B cell (primary cell): ENCODE data around the gene E2F2. TPM values are rescaled to one million over a fixed set of nuclear protein-coding genes. Genes with fewer than 3 reads are reported as not detected.
A peak's percentile ranks its signal among the peaks of the same experiment; 100 is the strongest.

Experiments
- ATAC-seq: fragments of 200-7000 bp; cut with Tn5 transposase; one replicate; pipeline ENCODE4 v1.10.0; 2021; ENCODE audit warnings: low read depth, mild to moderate bottlenecking, moderate number of reproducible peaks, moderate library complexity
- CTCF ChIA-PET: fragments of 350-600 bp; sonication (Branson Sonifier 250); formaldehyde crosslinking; loops from one replicate; lab custom pipeline; 2021; ENCODE audit warnings: antibody characterized with exemption, inconsistent platforms; lab: Charles Lee
- POLR2A ChIA-PET: fragments of 350-600 bp; sonication (Branson Sonifier 250); formaldehyde crosslinking; loops from one replicate; lab custom pipeline; 2021; ENCODE audit warnings: antibody characterized with exemption; lab: Charles Lee
- DNase-seq: peaks from one replicate; pipeline ENCODE4 v3.0.0; 2013
- H2AFZ ChIP-seq: 2 replicates; pipeline ENCODE4 v1.6.1; 2012; ENCODE audit warnings: mild to moderate bottlenecking, low read depth, low read length; ENCODE audit not compliant: insufficient read depth, poor library complexity, severe bottlenecking
- H3K27ac ChIP-seq, 2 donors: 1 replicate in 1 of 2; 2 replicates in 1 of 2; pipeline ENCODE4 v1.5.1; 2012 to 2013; ENCODE audit warnings: low read length in 2 of 2, mild to moderate bottlenecking in 2 of 2, moderate library complexity in 1 of 2
- H3K27me3 ChIP-seq, 4 experiments: fragments of 200-600 bp in 1 of 4; sonication (generic) in 1 of 4; replicated peaks in 1 of 4; 1 replicate in 2 of 4; 2 replicates in 2 of 4; pipeline versions ENCODE4 v1.6.1 to v1.7.0; 2013 to 2016; ENCODE audit warnings: low read length in 3 of 4, mild to moderate bottlenecking in 2 of 4, mixed read lengths in 1 of 4, moderate library complexity in 1 of 4; ENCODE audit not compliant: insufficient read depth in 4 of 4, control insufficient read depth in 3 of 4; ENCODE audit errors: control extremely low read depth in 1 of 4
- H3K36me3 ChIP-seq, 2 experiments: replicated peaks in 1 of 2; 1 replicate in 1 of 2; 2 replicates in 1 of 2; pipeline versions ENCODE4 v1.6.1 to v1.7.1; 2013; ENCODE audit warnings: low read length in 1 of 2; ENCODE audit not compliant: insufficient read depth in 2 of 2, control insufficient read depth in 1 of 2; ENCODE audit errors: control extremely low read depth in 1 of 2, extremely low read depth in 1 of 2
- H3K4me1 ChIP-seq, 2 donors: fragments of 200-600 bp in 1 of 2; sonication (generic) in 1 of 2; 1 replicate in 1 of 2; 2 replicates in 1 of 2; pipeline versions ENCODE4 v1.5.1 to v1.6.1; 2013 to 2017; ENCODE audit warnings: low read length in 2 of 2; ENCODE audit not compliant: control insufficient read depth in 2 of 2, insufficient read depth in 2 of 2
- H3K4me2 ChIP-seq: replicated peaks from 2 replicates; pipeline ENCODE3; 2012; ENCODE audit warnings: mild to moderate bottlenecking, low read depth, low read length; ENCODE audit not compliant: poor library complexity, severe bottlenecking
- H3K4me3 ChIP-seq, 5 experiments: fragments of 200-600 bp in 1 of 5; sonication (generic) in 1 of 5; 1 replicate in 3 of 5; 2 replicates in 2 of 5; pipeline versions ENCODE4 v1.5.1 to v1.7.0; 2011 to 2016; ENCODE audit warnings: low read length in 4 of 5, mild to moderate bottlenecking in 4 of 5, low read depth in 2 of 5, control low read depth in 1 of 5, moderate library complexity in 1 of 5; ENCODE audit not compliant: insufficient read depth in 1 of 5; ENCODE audit errors: control extremely low read depth in 1 of 5, extremely low read depth in 1 of 5
- H3K79me2 ChIP-seq: fragments of 200-600 bp; sonication (generic); one replicate; pipeline ENCODE4 v1.6.0; 2016; ENCODE audit warnings: low read length; ENCODE audit not compliant: control insufficient read depth, insufficient read depth
- H3K9ac ChIP-seq: fragments of 200-600 bp; sonication (generic); 2 replicates; pipeline ENCODE4 v1.6.1; 2017; ENCODE audit warnings: mild to moderate bottlenecking, low read length, moderate library complexity
- H3K9me3 ChIP-seq, 3 donors: one replicate each; pipeline versions ENCODE4 v1.6.1 to v1.7.1; 2013; ENCODE audit warnings: low read length in 2 of 3; ENCODE audit not compliant: control insufficient read depth in 2 of 3, insufficient read depth in 1 of 3; ENCODE audit errors: control extremely low read depth in 1 of 3
- H4K20me1 ChIP-seq: 2 replicates; pipeline ENCODE4 v1.6.0; 2012; ENCODE audit warnings: mild to moderate bottlenecking, low read length; ENCODE audit not compliant: insufficient read depth, control insufficient read depth, poor library complexity, severe bottlenecking
- H3K27ac Mint-ChIP-seq: one replicate; pipeline ENCODE4 v1.8.0; 2021; ENCODE audit warnings: mixed read lengths
- H3K27me3 Mint-ChIP-seq: one replicate; pipeline ENCODE4 v1.8.0; 2021; ENCODE audit warnings: mixed read lengths
- H3K4me1 Mint-ChIP-seq: one replicate; pipeline ENCODE4 v1.8.0; 2021; ENCODE audit warnings: mixed read lengths
- H3K4me3 Mint-ChIP-seq: one replicate; pipeline ENCODE4 v1.8.0; 2021; ENCODE audit warnings: mixed read lengths
- H3K9me3 Mint-ChIP-seq: one replicate; pipeline ENCODE4 v1.8.0; 2022; ENCODE audit warnings: mixed read lengths; ENCODE audit not compliant: insufficient read depth
- CTCF ChIP-seq: fragments of 200-600 bp; IDR thresholded peaks from one replicate; pipeline ENCODE4 v1.8.0; 2022; ENCODE audit warnings: antibody characterized with exemption, mild to moderate bottlenecking
- EZH2 ChIP-seq: IDR thresholded peaks from 2 replicates; pipeline ENCODE4 v1.6.1; 2012; ENCODE audit warnings: borderline replicate concordance, low read depth, mild to moderate bottlenecking, moderate library complexity, low read length; ENCODE audit not compliant: insufficient read depth, poor library complexity, severe bottlenecking
- WGBS: methylation state at CpG from one replicate; pipeline ENCODE4 v1.1.5; 2013; ENCODE audit warnings: missing lambda C conversion rate; ENCODE audit not compliant: insufficient coverage; 5-methylcytosine and 5-hydroxymethylcytosine counted together
- intact Hi-C: fragments of 100-400 bp; cut with micrococcal nuclease; formaldehyde crosslinking; loops from one replicate; pipeline ENCODE4 v1.10.0; 2022
- polyA plus RNA-seq: library from polyadenylated mRNA; depleted of rRNA; stranded (reverse); fragments of >200 nt; gene quantifications from 2 replicates; pipeline ENCODE4 v1.2.3, GENCODE V29; 2012
- total RNA-seq, 2 donors: library from RNA; stranded (reverse); fragments of 120-200 nt in 1 of 2; gene quantifications; 1 replicate in 1 of 2; 2 replicates in 1 of 2; pipeline versions ENCODE4 v1.2.3 to v1.2.4, GENCODE V29; 2013 to 2022

The E2F2 gene
- total and polyA plus RNA-seq, 2 donors (not counting 1 experiment from before 2014, with no cell fraction given): 2.4 to 3.2 TPM

- H3K9me3 ChIP-seq: no peaks in the 10 kb centered on the region
- H3K4me3 ChIP-seq: peak overlapping the region in 2 of 5 experiments; percentile 48 to 64
- H3K4me1 Mint-ChIP-seq: peaks cover 88% of the 10 kb centered on the region
- TF ChIP-seq EZH2 (no peak), CTCF (no peak)
- no peaks in the 10 kb centered on the region for H3K27me3 Mint-ChIP-seq
- no peak for DNase-seq
- peaks cover 0 to 7% (median 0%) of the 10 kb centered on the region in 4 experiments for H3K27me3 ChIP-seq
- H3K4me3 Mint-ChIP-seq: peak overlapping the region; percentile 55
- H3K27ac Mint-ChIP-seq: peak overlapping the region; percentile 82
- no peaks in the 10 kb centered on the region for H4K20me1 ChIP-seq
- H3K9ac ChIP-seq: peak overlapping the region; percentile 70
- intact Hi-C loops: loop anchor here (2.0 kb wide), 2 partner anchors 45 to 161 kb away; partner anchors contain the start of genes ASAP3 and ZNF436
- no peaks in the 10 kb centered on the region for H3K9me3 Mint-ChIP-seq
- WGBS: 37% methylated on average over 5 of the region's 8 CpGs
- ChIA-PET POLR2A (interaction anchor here (0.5 to 2.0 kb wide), 5 partner anchors 11 to 265 kb away, joined by 3 to 10 read pairs (median 3); no protein-coding TSS in a partner anchor), CTCF (interaction anchor here (0.5 to 17.1 kb wide), 8 partner anchors 11 to 344 kb away, joined by 3 to 332 read pairs (median 7); no protein-coding TSS in a partner anchor)
- H3K4me1 ChIP-seq: peaks cover 85 to 91% of the 10 kb centered on the region in 2 donors
- ATAC-seq: no peak
- H3K79me2 ChIP-seq: peaks cover 9% of the 10 kb centered on the region
- no peaks in the 10 kb centered on the region for H3K36me3 ChIP-seq
- no peak overlapping the region for H2AFZ ChIP-seq
- no peak overlapping the region for H3K27ac ChIP-seq
- peak overlapping the region; percentile 99 for H3K4me2 ChIP-seq
Measured at GRCh38 chr1:23529146-23530086, 1.6 kb downstream of the E2F2 start.
